GM19193 (cell line): ENCODE data around the gene CNTN4.

Source experiments
- POLR2A ChIP-seq: IDR thresholded peaks from 4 replicates; pipeline ENCODE4 v1.6.1; 2011; ENCODE audit not compliant: insufficient read depth, insufficient read length; ENCODE audit errors: extremely low read depth

The CNTN4 gene

GRCh38 chr3:2535206-2535605 is 436.5 kb downstream of the CNTN4 start:
- TF ChIP-seq POLR2A: no peak

GRCh38 chr3:2536575-2536974 is 437.9 kb downstream of the CNTN4 start:
- TF ChIP-seq POLR2A: no peak

- no peak for TF ChIP-seq POLR2A
Observed at GRCh38 chr3:2540115-2540514, 441.4 kb downstream of the CNTN4 start.

GRCh38 chr3:2543247-2543646 is 444.6 kb downstream of the CNTN4 start:
- no peak for TF ChIP-seq POLR2A

GRCh38 chr3:2544212-2544611 is 445.5 kb downstream of the CNTN4 start:
- TF ChIP-seq POLR2A: no peak

GRCh38 chr3:2544718-2545117 is 446.1 kb downstream of the CNTN4 start:
- TF ChIP-seq POLR2A: no peak

GRCh38 chr3:2547049-2547448 is 448.4 kb downstream of the CNTN4 start:
- TF ChIP-seq POLR2A: no peak

- no peak for TF ChIP-seq POLR2A
Observed at GRCh38 chr3:2554656-2555055, 456.0 kb downstream of the CNTN4 start.

- no peak for TF ChIP-seq POLR2A
Observed at GRCh38 chr3:2558796-2559195, 460.1 kb downstream of the CNTN4 start.

- no peak for TF ChIP-seq POLR2A
Observed at GRCh38 chr3:2567451-2567850, 468.8 kb downstream of the CNTN4 start.

GRCh38 chr3:2568156-2568555 is 469.5 kb downstream of the CNTN4 start:
- no peak for TF ChIP-seq POLR2A

GRCh38 chr3:2568929-2569328 is 470.3 kb downstream of the CNTN4 start:
- TF ChIP-seq POLR2A: no peak

GRCh38 chr3:2577571-2577970 is 478.9 kb downstream of the CNTN4 start:
- TF ChIP-seq POLR2A: no peak

- no peak for TF ChIP-seq POLR2A
Observed at GRCh38 chr3:2578560-2578959, 479.9 kb downstream of the CNTN4 start.

GRCh38 chr3:2579206-2579605 is 480.5 kb downstream of the CNTN4 start:
- TF ChIP-seq POLR2A: no peak

- no peak for TF ChIP-seq POLR2A
Observed at GRCh38 chr3:2583046-2583445, 484.4 kb downstream of the CNTN4 start.

GRCh38 chr3:2589336-2589969 is 490.8 kb downstream of the CNTN4 start:
- TF ChIP-seq POLR2A: no peak

GRCh38 chr3:2595486-2595885 is 496.8 kb downstream of the CNTN4 start:
- no peak for TF ChIP-seq POLR2A

GRCh38 chr3:2597615-2598014 is 498.9 kb downstream of the CNTN4 start:
- no peak for TF ChIP-seq POLR2A
